CD14-positive monocyte (primary cell): ENCODE data around the gene DNTTIP2. TPM values are rescaled to one million over a fixed set of nuclear protein-coding genes. Genes with fewer than 3 reads are reported as not detected.
A peak's percentile ranks its signal among the peaks of the same experiment; 100 is the strongest.

ENCODE experiments used
- DNase-seq, 3 donors: peaks; one replicate each; pipeline ENCODE4 v3.0.0-alpha.2; 2011 to 2022
- H2AFZ ChIP-seq: 2 replicates; pipeline ENCODE4 v1.6.0; 2012; ENCODE audit warnings: mild to moderate bottlenecking, low read depth, low read length, inconsistent platforms; ENCODE audit not compliant: insufficient read depth, poor library complexity, severe bottlenecking
- H3K27ac ChIP-seq, 2 donors: 1 replicate in 1 of 2; 2 replicates in 1 of 2; pipeline ENCODE4 v1.5.1; 2012 to 2013; ENCODE audit warnings: low read length in 2 of 2, control low read depth in 1 of 2, inconsistent platforms in 1 of 2, low read depth in 1 of 2, mild to moderate bottlenecking in 1 of 2
- H3K27me3 ChIP-seq, 2 donors: one replicate each; pipeline versions ENCODE4 v1.6.0 to v1.6.1; 2011 to 2013; ENCODE audit warnings: low read length in 2 of 2; ENCODE audit not compliant: control insufficient read depth in 2 of 2, insufficient read depth in 2 of 2
- H3K36me3 ChIP-seq, 2 donors: replicated peaks in 1 of 2; 1 replicate in 1 of 2; 2 replicates in 1 of 2; pipeline versions ENCODE4 v1.5.1 to v1.6.1; 2012 to 2013; ENCODE audit warnings: low read length in 2 of 2, control low read depth in 1 of 2, inconsistent platforms in 1 of 2, mild to moderate bottlenecking in 1 of 2; ENCODE audit not compliant: insufficient read depth in 2 of 2, control insufficient read depth in 1 of 2
- H3K4me1 ChIP-seq, 2 donors: 1 replicate in 1 of 2; 2 replicates in 1 of 2; pipeline versions ENCODE4 v1.5.1 to v1.6.1; 2012 to 2013; ENCODE audit warnings: low read length in 2 of 2, control low read depth in 1 of 2, inconsistent platforms in 1 of 2, mild to moderate bottlenecking in 1 of 2, moderate library complexity in 1 of 2; ENCODE audit not compliant: insufficient read depth in 2 of 2, control insufficient read depth in 1 of 2
- H3K4me2 ChIP-seq: replicated peaks from 2 replicates; pipeline ENCODE3; 2012; ENCODE audit warnings: low read length, moderate library complexity, mild to moderate bottlenecking; ENCODE audit not compliant: poor library complexity, severe bottlenecking; ENCODE audit errors: extremely low read depth
- H3K4me3 ChIP-seq, 3 experiments: fragments of 200-600 bp in 1 of 3; sonication (generic) in 1 of 3; replicated peaks in 1 of 3; 1 replicate in 2 of 3; 2 replicates in 1 of 3; pipeline ENCODE4 v1.5.1; 2011 to 2013; ENCODE audit warnings: low read length in 3 of 3, mild to moderate bottlenecking in 3 of 3, control low read depth in 2 of 3, low read depth in 2 of 3, inconsistent platforms in 1 of 3, moderate library complexity in 1 of 3
- H3K79me2 ChIP-seq: 2 replicates; pipeline ENCODE4 v1.6.0; 2012; ENCODE audit warnings: mild to moderate bottlenecking, control low read depth, inconsistent platforms, low read length, moderate library complexity; ENCODE audit not compliant: insufficient read depth
- H3K9ac ChIP-seq: 2 replicates; pipeline ENCODE4 v1.6.0; 2017; ENCODE audit warnings: low read length, mild to moderate bottlenecking; ENCODE audit not compliant: insufficient read depth, poor library complexity, severe bottlenecking
- H3K9me3 ChIP-seq, 2 donors: replicated peaks in 1 of 2; 1 replicate in 1 of 2; 2 replicates in 1 of 2; pipeline versions ENCODE4 v1.5.1 to v1.6.1; 2012 to 2013; ENCODE audit warnings: low read length in 2 of 2, control low read depth in 1 of 2; ENCODE audit not compliant: control insufficient read depth in 1 of 2, insufficient read depth in 1 of 2
- H4K20me1 ChIP-seq: 2 replicates; pipeline ENCODE4 v1.6.0; 2012; ENCODE audit warnings: mild to moderate bottlenecking, low read length, control low read depth, moderate library complexity; ENCODE audit not compliant: insufficient read depth
- H3K27ac Mint-ChIP-seq, 7 donors: one replicate each; pipeline ENCODE4 v1.8.0; 2020; ENCODE audit warnings: mild to moderate bottlenecking in 7 of 7, mixed read lengths in 7 of 7, moderate library complexity in 6 of 7, inconsistent platforms in 2 of 7
- H3K27me3 Mint-ChIP-seq, 3 donors: one replicate each; pipeline ENCODE4 v1.8.0; 2021 to 2022; ENCODE audit warnings: low read depth in 3 of 3, mild to moderate bottlenecking in 3 of 3, mixed read lengths in 3 of 3, moderate library complexity in 3 of 3, inconsistent platforms in 1 of 3
- H3K36me3 Mint-ChIP-seq, 2 donors: one replicate each; pipeline ENCODE4 v1.8.0; 2020; ENCODE audit warnings: mixed read lengths in 2 of 2, inconsistent platforms in 1 of 2, mild to moderate bottlenecking in 1 of 2
- H3K4me1 Mint-ChIP-seq: one replicate; pipeline ENCODE4 v1.8.0; 2020; ENCODE audit warnings: mild to moderate bottlenecking, mixed read lengths
- H3K4me3 Mint-ChIP-seq, 2 donors: one replicate each; pipeline ENCODE4 v1.8.0; 2020; ENCODE audit warnings: mild to moderate bottlenecking in 2 of 2, mixed read lengths in 2 of 2, moderate library complexity in 1 of 2
- H3K9me3 Mint-ChIP-seq, 7 donors: one replicate each; pipeline ENCODE4 v1.8.0; 2020 to 2022; ENCODE audit warnings: mixed read lengths in 7 of 7, mild to moderate bottlenecking in 6 of 7, moderate library complexity in 6 of 7, inconsistent platforms in 2 of 7
- WGBS: methylation state at CpG from one replicate; pipeline ENCODE4 v1.1.5; 2013; ENCODE audit warnings: missing lambda C conversion rate; ENCODE audit not compliant: insufficient coverage; 5-methylcytosine and 5-hydroxymethylcytosine counted together
- intact Hi-C, 2 donors: fragments of 100-400 bp; cut with micrococcal nuclease; formaldehyde crosslinking; loops; one replicate each; pipeline versions ENCODE4 v1.15.0 to v1.15.1; 2023
- polyA plus RNA-seq, 3 donors: library from polyadenylated mRNA; depleted of rRNA in 1 of 3; unstranded in 2 of 3; stranded (reverse) in 1 of 3; fragments of 300-500 nt in 2 of 3; fragments of >200 nt in 1 of 3; fragmentation: Illumina TruSeq in 2 of 3; gene quantifications; 1 replicate in 2 of 3; 2 replicates in 1 of 3; pipeline ENCODE4 v1.2.3, GENCODE V29; 2012 to 2021
- TF ChIP-seq, protein P1 (sequence below): fragments of 200-600 bp; IDR thresholded peaks from one replicate; pipeline ENCODE4 v1.8.0; 2022; ENCODE audit warnings: antibody characterized with exemption, mild to moderate bottlenecking

DNTTIP2 gene
- polyA plus RNA-seq, 3 donors, result 21.1 to 68.8 (median 42.1) TPM

DNA sequence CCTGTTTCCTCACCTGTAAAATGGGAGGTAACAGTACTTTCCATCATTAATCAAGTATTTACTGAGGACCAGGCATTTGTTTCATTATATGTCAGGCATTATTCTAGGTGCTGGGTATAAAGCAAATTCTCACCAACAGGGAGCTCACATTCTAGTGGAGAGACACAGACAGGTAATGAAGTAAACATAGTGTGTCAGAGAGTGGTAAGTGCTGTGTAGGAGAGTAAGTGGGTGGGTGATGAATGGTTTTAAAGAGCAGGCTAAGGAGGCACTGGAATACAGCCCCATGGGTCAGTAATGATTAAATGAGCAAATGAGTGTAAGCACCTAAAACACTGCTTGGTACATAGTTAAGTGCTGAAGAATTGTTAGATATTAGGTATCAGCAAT, 60.4 kb downstream of the DNTTIP2 start:
- H3K9ac ChIP-seq, result no peak overlapping the region
- intact Hi-C loops, result loop anchor here in 1 of 2 donors (10.0 kb wide), 1 partner anchor 514 kb away; no protein-coding TSS in a partner anchor
- H3K4me2 ChIP-seq, result no peak overlapping the region
- TF ChIP-seq, protein P1, sequence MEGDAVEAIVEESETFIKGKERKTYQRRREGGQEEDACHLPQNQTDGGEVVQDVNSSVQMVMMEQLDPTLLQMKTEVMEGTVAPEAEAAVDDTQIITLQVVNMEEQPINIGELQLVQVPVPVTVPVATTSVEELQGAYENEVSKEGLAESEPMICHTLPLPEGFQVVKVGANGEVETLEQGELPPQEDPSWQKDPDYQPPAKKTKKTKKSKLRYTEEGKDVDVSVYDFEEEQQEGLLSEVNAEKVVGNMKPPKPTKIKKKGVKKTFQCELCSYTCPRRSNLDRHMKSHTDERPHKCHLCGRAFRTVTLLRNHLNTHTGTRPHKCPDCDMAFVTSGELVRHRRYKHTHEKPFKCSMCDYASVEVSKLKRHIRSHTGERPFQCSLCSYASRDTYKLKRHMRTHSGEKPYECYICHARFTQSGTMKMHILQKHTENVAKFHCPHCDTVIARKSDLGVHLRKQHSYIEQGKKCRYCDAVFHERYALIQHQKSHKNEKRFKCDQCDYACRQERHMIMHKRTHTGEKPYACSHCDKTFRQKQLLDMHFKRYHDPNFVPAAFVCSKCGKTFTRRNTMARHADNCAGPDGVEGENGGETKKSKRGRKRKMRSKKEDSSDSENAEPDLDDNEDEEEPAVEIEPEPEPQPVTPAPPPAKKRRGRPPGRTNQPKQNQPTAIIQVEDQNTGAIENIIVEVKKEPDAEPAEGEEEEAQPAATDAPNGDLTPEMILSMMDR, result no peak
- no peak overlapping the region for H3K4me3 Mint-ChIP-seq
- peak overlapping the region; percentile 39 for H2AFZ ChIP-seq
- H3K79me2 ChIP-seq, result no peaks in the 10 kb centered on the region
- no peaks in the 10 kb centered on the region for H4K20me1 ChIP-seq
- H3K27ac Mint-ChIP-seq, result peak overlapping the region in 3 of 7 donors; percentile 7 to 54 (median 43)
- peaks cover 44% of the 10 kb centered on the region for H3K4me1 Mint-ChIP-seq
- H3K4me1 ChIP-seq, result peaks cover 29 to 37% of the 10 kb centered on the region in 2 donors
- no peaks in the 10 kb centered on the region for H3K9me3 ChIP-seq
- DNase-seq, result no peak
- no peaks in the 10 kb centered on the region for H3K27me3 ChIP-seq
- no peak overlapping the region for H3K27ac ChIP-seq
- H3K9me3 Mint-ChIP-seq, result peaks cover 0 to 2% (median 0%) of the 10 kb centered on the region in 7 donors
- peaks cover 0 to 1% (median 0%) of the 10 kb centered on the region in 3 donors for H3K27me3 Mint-ChIP-seq
- no peaks in the 10 kb centered on the region for H3K36me3 ChIP-seq
- H3K4me3 ChIP-seq, result no peak overlapping the region
- no peaks in the 10 kb centered on the region for H3K36me3 Mint-ChIP-seq

DNA sequence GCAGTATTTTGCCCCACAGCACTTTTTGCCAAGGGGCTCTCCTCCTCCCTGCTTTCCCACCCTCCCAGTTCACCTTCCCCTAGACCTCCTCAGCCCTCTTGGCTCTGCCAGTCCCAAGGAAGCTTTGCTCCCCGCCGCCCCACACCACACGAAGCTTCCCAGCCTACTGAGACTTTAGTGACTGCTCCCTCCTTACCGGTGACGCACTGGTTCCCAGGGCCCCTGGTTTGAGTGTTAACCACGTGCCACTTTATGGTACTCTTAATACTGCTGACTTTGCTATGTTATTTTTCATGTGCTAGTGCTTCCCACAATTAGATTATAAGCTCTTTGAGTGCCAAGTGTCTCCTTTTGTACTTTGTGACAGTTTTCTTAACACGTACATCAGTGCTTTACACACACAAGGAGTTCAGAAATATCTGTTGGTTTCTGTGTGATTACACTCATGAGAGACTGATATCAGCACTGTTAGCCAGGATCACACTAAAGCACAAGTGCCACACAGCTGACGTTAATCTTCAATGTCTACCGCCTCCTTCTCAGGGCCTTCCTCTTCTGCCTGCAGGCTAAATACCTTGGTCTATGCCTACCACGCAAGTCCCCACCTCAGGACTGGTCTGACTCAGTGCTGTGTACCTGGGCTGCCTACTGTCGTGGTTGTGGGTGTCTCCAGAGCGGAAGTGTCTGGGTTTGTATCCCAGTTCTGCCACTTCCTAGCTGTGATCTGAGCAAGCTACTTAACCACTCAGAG, 61.0 kb downstream of the DNTTIP2 start:
- Histone ChIP-seq H4K20me1 (no peaks in the 10 kb centered on the region), H3K9me3 (no peaks in the 10 kb centered on the region), H3K36me3 (no peaks in the 10 kb centered on the region), H2AFZ (peak overlapping the region; percentile 39), H3K9ac (no peak overlapping the region), H3K4me3 (no peak overlapping the region), H3K27me3 (no peaks in the 10 kb centered on the region), H3K4me2 (no peak overlapping the region), H3K79me2 (no peaks in the 10 kb centered on the region), H3K4me1 (peaks cover 29 to 37% of the 10 kb centered on the region in 2 donors), H3K27ac (no peak overlapping the region)
- Mint-ChIP-seq H3K27me3 (peaks cover 0 to 1% (median 0%) of the 10 kb centered on the region in 3 donors), H3K4me3 (peak overlapping the region in 1 of 2 donors; percentile 2), H3K4me1 (peaks cover 44% of the 10 kb centered on the region), H3K27ac (peak overlapping the region; percentile 43 to 86 (median 72)), H3K36me3 (no peaks in the 10 kb centered on the region), H3K9me3 (peaks cover 0 to 2% (median 0%) of the 10 kb centered on the region in 7 donors)
- DNase-seq, result no peak
- TF ChIP-seq, protein P1, result no peak
- intact Hi-C loops, result loop anchor here in 1 of 2 donors (10.0 kb wide), 1 partner anchor 513 kb away; no protein-coding TSS in a partner anchor
- WGBS, result 57% methylated on average over 6 of the region's 12 CpGs
